Stimulated activated CD8-positive, alpha-beta memory T cell treated with anti-CD3 and anti-CD28 coated beads, Interleukin-15, amount 100 ng/mL, for 48 hours (primary cell): Measurements from ENCODE around the gene AOPEP.
A peak's percentile ranks its signal among the peaks of the same experiment; 100 is the strongest.
"Not testable (repeated sequence)": the region's sequence is repeated elsewhere in the genome, so short reads cannot be mapped to it uniquely, and the experiment has no call there.

Experiments used
- DNase-seq, 2 donors: peaks; one replicate each; pipeline ENCODE4 v3.0.0-alpha.2; 2020; ENCODE audit warnings: low read depth in 2 of 2

Gene AOPEP

GRCh38 chr9:94846739-94847138 is 120.2 kb downstream of the AOPEP start:
- no peak for DNase-seq

- no peak for DNase-seq
Measured at GRCh38 chr9:94847486-94847885, 121.0 kb downstream of the AOPEP start.

GRCh38 chr9:94848791-94849190 is 122.3 kb downstream of the AOPEP start:
- not testable (repeated sequence) for DNase-seq

- no peak for DNase-seq
Measured at GRCh38 chr9:94850540-94851434, 124.3 kb downstream of the AOPEP start.

GRCh38 chr9:94851467-94851866 is 125.0 kb downstream of the AOPEP start:
- DNase-seq = no peak

GRCh38 chr9:94851892-94852291 is 125.4 kb downstream of the AOPEP start:
- no peak for DNase-seq

- DNase-seq = no peak
Measured at GRCh38 chr9:94852373-94852772, 125.9 kb downstream of the AOPEP start.

GRCh38 chr9:94853887-94854286 is 127.4 kb downstream of the AOPEP start:
- DNase-seq = no peak

GRCh38 chr9:94855903-94856302 is 129.4 kb downstream of the AOPEP start:
- no peak for DNase-seq

- DNase-seq = no peak
Measured at GRCh38 chr9:94857791-94858190, 131.3 kb downstream of the AOPEP start.

GRCh38 chr9:94859226-94859625 is 132.7 kb downstream of the AOPEP start:
- DNase-seq = no peak

GRCh38 chr9:94859891-94860290 is 133.4 kb downstream of the AOPEP start:
- DNase-seq = no peak

- peak; percentile 44 to 49 for DNase-seq
Measured at GRCh38 chr9:94860678-94861588, 134.4 kb downstream of the AOPEP start.

GRCh38 chr9:94861589-94862272 is 135.2 kb downstream of the AOPEP start:
- no peak for DNase-seq

GRCh38 chr9:94864196-94864595 is 137.7 kb downstream of the AOPEP start:
- no peak for DNase-seq

- DNase-seq = no peak
Measured at GRCh38 chr9:94864862-94865509, 138.5 kb downstream of the AOPEP start.

GRCh38 chr9:94865582-94866452 is 139.3 kb downstream of the AOPEP start:
- DNase-seq = no peak

GRCh38 chr9:94866770-94867169 is 140.3 kb downstream of the AOPEP start:
- no peak for DNase-seq

GRCh38 chr9:94867281-94867841 is 140.9 kb downstream of the AOPEP start:
- DNase-seq = no peak

GRCh38 chr9:94867842-94868312 is 141.4 kb downstream of the AOPEP start:
- DNase-seq = no peak
